ENCODE data around the gene POGLUT3. TPM values are rescaled to one million over a fixed set of nuclear protein-coding genes. Genes with fewer than 3 reads are reported as not detected.

The POGLUT3 gene
- total and polyA plus RNA-seq, 2 of the 8 experiments (the other 6 are each of a cell fraction or from before 2014, with no cell fraction given), result 4.7 to 17.4 TPM

GRCh38 chr11:108541531-108541930, 43.3 kb upstream of the POGLUT3 start:
- DNase-seq (ENCODE audit: low read depth in 1 of 2, low spot score in 2 of 2) (no peak), FAIRE-seq (no peak)
- Histone ChIP-seq H3K4me1 (replicated peaks in 1 of 4; ENCODE audit: control insufficient read depth in 3 of 4, insufficient read depth in 4 of 4, low read length in 3 of 4) (no peaks in the 10 kb centered on the region), H3K4me2 (ENCODE audit: insufficient read depth in 1 of 2, low read depth in 2 of 2, low read length in 2 of 2) (no peak overlapping the region), H3K9ac (replicated peaks in 1 of 4; ENCODE audit: extremely low read depth in 1 of 4, low read depth in 3 of 4, low read length in 3 of 4) (no peak overlapping the region), H3K18ac (ENCODE audit: extremely low read depth, low read length) (no peak overlapping the region), H4K91ac (replicated peaks; ENCODE audit: insufficient read length, low read length) (no peak overlapping the region), H3K36me3 (ENCODE audit: control insufficient read depth in 2 of 4, insufficient read depth in 4 of 4, low read length in 3 of 4) (no peaks in the 10 kb centered on the region), H3K79me1 (ENCODE audit: low read depth, low read length) (no peaks in the 10 kb centered on the region), H2BK15ac (ENCODE audit: low read length) (no peak overlapping the region), H3K56ac (replicated peaks; ENCODE audit: insufficient read length, low read depth, low read length) (no peak overlapping the region), H2BK120ac (replicated peaks; ENCODE audit: low read depth, low read length) (no peak overlapping the region), H3K79me2 (ENCODE audit: control insufficient read depth in 1 of 2, insufficient read depth in 2 of 2, low read length in 2 of 2) (no peaks in the 10 kb centered on the region), H4K8ac (ENCODE audit: extremely low read depth, insufficient read depth, low read length) (no peak overlapping the region), H3K23me2 (ENCODE audit: low read depth, low read length) (no peaks in the 10 kb centered on the region), H3K23ac (ENCODE audit: insufficient read length) (no peak overlapping the region), H2BK5ac (ENCODE audit: low read depth, low read length) (no peak overlapping the region), H3K4ac (replicated peaks; ENCODE audit: insufficient read length, low read depth, low read length) (no peak overlapping the region), H3K4me3 (ENCODE audit: extremely low read depth in 1 of 4, insufficient read depth in 2 of 4, low read depth in 3 of 4, low read length in 4 of 4) (no peak overlapping the region), H2BK12ac (ENCODE audit: low read depth, low read length) (no peak overlapping the region), H4K20me1 (replicated peaks in 1 of 2; ENCODE audit: control insufficient read depth in 1 of 2, insufficient read depth in 2 of 2, low read length in 2 of 2) (no peaks in the 10 kb centered on the region), H3K9me3 (ENCODE audit: insufficient read depth in 2 of 2, low read depth in 1 of 2, low read length in 1 of 2) (no peaks in the 10 kb centered on the region), H3K27ac (ENCODE audit: low read depth, low read length) (no peak overlapping the region), H2AK5ac (ENCODE audit: low read depth, low read length) (no peak overlapping the region), H2AFZ (ENCODE audit: low read length) (no peak overlapping the region), H2BK20ac (ENCODE audit: low read length) (no peak overlapping the region), H3K14ac (ENCODE audit: insufficient read length) (no peak overlapping the region), H3K27me3 (replicated peaks in 1 of 4; ENCODE audit: control insufficient read depth in 3 of 4, extremely low read depth in 1 of 4, insufficient read depth in 3 of 4, low read length in 3 of 4) (no peaks in the 10 kb centered on the region), H4K5ac (ENCODE audit: insufficient read length, low read depth, low read length) (no peak overlapping the region)
- CTCF ChIA-PET (ENCODE audit: partially characterized antibody), result interaction anchor here (0.6 to 1.6 kb wide), 2 partner anchors 17 to 107 kb away, joined by 4 read pairs; no protein-coding TSS in a partner anchor
- no peak for TF ChIP-seq TAF1 (IDR thresholded peaks at IDR 0.05; ENCODE audit: low read depth, low read length)
- TF ChIP-seq SRF (IDR thresholded peaks at IDR 0.05; ENCODE audit: low read depth, low read length), result no peak
- POLR2A ChIA-PET (ENCODE audit: partially characterized antibody), result interaction anchor here (0.8 kb wide), 1 partner anchor 24 kb away, joined by 3 read pairs; no protein-coding TSS in a partner anchor
